IPS DF 6.9 (cell line): ENCODE measurements around the gene DTX4.

ENCODE experiments used
- DNase-seq: peaks from one replicate; pipeline ENCODE4 v3.0.0-alpha.2; 2013; ENCODE audit warnings: low read depth, low spot score
- H3K27ac ChIP-seq: one replicate; pipeline ENCODE4 v1.5.1; 2013; ENCODE audit warnings: low read length, control low read depth
- H3K27me3 ChIP-seq: 2 replicates; pipeline ENCODE4 v1.6.1; 2013; ENCODE audit warnings: mild to moderate bottlenecking, low read length; ENCODE audit not compliant: control insufficient read depth, insufficient read depth
- H3K36me3 ChIP-seq: 2 replicates; pipeline ENCODE4 v1.6.1; 2013; ENCODE audit warnings: low read length; ENCODE audit not compliant: control insufficient read depth, insufficient read depth
- H3K4me1 ChIP-seq: 2 replicates; pipeline ENCODE4 v1.6.1; 2013; ENCODE audit warnings: low read length; ENCODE audit not compliant: control insufficient read depth, insufficient read depth
- H3K4me3 ChIP-seq: 2 replicates; pipeline ENCODE4 v1.5.1; 2013; ENCODE audit warnings: mild to moderate bottlenecking, low read length
- H3K9me3 ChIP-seq: 2 replicates; pipeline ENCODE4 v1.6.1; 2013; ENCODE audit warnings: low read length, inconsistent platforms; ENCODE audit not compliant: control insufficient read depth, insufficient read depth
- WGBS: extraction: QIAGEN DNeasy Blood & Tissue Kit; methylation state at CpG from one replicate; pipeline ENCODE4 v1.1.7; 2013; ENCODE audit warnings: mixed read lengths, missing lambda C conversion rate; ENCODE audit not compliant: insufficient read length, insufficient coverage; 5-methylcytosine and 5-hydroxymethylcytosine counted together

The DTX4 gene

DNA sequence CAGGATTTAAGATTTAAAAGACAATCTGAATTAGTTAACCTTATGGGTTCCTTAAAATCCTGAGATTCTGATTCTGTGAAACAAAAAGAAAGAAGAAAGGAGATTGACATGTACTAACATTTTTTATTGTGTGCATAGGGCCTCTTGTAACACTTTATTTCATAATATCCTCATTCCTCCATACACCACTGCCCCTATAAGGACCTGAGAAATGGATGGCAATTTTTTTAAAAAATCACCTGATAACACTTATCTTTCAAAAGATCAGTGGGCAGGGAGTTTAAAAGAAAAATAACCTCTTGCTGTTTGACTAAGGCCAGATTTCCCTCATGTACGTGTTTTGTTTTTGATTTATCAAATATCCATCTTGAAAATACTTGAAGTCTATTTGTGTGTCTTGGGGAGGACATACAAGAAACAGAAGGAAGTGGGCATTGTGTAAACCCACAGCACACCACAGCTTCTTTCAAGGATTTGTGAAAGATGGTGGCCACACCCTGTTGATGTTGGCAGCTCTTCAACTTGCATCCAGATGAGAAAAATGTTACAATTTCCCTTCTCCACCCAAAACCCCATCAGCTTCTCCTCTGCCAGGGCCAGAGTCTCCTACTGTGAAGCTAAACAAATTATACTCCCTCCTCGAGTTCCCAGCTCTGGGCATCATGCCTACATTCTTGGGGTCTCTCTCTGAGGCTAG lies 75.7 kb downstream of the DTX4 start:
- Histone ChIP-seq H3K27ac (no peak overlapping the region), H3K9me3 (no peaks in the 10 kb centered on the region), H3K4me1 (no peaks in the 10 kb centered on the region), H3K27me3 (no peaks in the 10 kb centered on the region), H3K36me3 (no peaks in the 10 kb centered on the region), H3K4me3 (no peak overlapping the region)
- no CpG with 5 or more reads among the region's 2 CpGs for WGBS
- DNase-seq = no peak

DNA sequence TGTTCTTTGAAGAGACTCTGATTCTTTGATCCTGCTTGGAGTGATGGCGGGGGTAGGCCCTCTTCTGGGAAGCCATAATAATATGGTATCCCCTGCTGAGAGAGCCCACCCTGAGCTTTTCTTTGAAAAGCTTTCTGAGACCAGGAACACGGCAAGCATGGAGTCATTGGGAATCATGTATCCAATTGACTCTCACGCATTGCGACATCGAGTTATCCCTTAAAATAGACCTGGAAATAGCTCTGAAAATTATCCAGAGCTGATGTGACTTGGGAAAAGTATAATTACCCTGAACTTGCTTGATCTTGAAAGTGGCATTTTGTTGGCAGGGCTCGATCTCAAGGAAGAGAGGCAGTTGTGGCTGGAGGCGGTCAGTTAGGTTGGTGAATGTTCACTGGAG lies 77.6 kb downstream of the DTX4 start:
- no peak for DNase-seq
- Histone ChIP-seq H3K4me3 (no peak overlapping the region), H3K27ac (no peak overlapping the region), H3K27me3 (no peaks in the 10 kb centered on the region), H3K9me3 (no peaks in the 10 kb centered on the region), H3K4me1 (no peaks in the 10 kb centered on the region), H3K36me3 (no peaks in the 10 kb centered on the region)
- no CpG with 5 or more reads among the region's 7 CpGs for WGBS

DNA sequence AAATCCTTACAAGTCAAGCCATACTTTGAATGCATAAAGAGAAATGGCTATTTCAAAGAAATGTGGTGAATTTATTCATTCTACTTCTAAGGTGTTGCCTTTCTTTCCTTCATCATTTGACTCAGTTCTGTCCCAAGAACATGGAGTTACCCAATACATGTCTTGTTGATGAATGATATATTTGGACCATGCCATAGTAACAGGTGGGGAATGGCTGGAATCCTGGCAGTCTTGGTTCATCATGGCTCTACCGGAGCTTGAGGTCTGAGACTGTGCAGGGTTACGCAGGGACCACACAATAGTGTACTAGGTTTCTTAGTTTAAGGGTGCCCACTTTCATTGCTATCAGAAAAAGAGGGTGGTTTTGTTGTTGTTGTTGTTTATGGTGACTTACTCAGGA lies 81.1 kb downstream of the DTX4 start:
- no CpG with 5 or more reads among the region's 2 CpGs for WGBS
- no peak for DNase-seq
- peaks cover 2% of the 10 kb centered on the region; the same call in 1 of the 2 replicates for H3K4me1 ChIP-seq

DNA sequence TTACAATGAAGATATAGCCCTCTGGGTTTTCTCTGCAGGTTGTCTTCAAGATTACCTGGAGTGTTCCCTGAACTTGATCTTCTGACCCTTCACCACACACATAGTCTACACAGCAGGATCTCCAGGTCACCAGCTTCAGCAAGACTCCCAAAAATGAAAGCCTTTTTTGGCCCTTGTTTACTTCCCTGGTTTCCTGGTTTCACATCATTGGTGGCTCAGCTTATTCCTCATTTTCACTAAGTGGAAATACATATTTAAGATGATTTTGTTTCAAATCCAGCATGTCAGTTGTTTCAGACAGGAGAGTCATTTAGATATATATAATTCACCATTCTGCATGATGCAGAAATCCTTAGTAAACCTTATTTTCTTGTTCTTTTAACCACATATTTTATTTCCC lies 82.4 kb downstream of the DTX4 start:
- Histone ChIP-seq H3K4me1 (peaks cover 2% of the 10 kb centered on the region; the same call in 1 of the 2 replicates), H3K36me3 (no peaks in the 10 kb centered on the region), H3K9me3 (no peaks in the 10 kb centered on the region), H3K4me3 (no peak overlapping the region), H3K27me3 (no peaks in the 10 kb centered on the region), H3K27ac (no peak overlapping the region)
- no peak for DNase-seq

More for the DNA sequence above, 81.1 kb downstream of the DTX4 start:
- H3K36me3 ChIP-seq = no peaks in the 10 kb centered on the region
- H3K27me3 ChIP-seq = no peaks in the 10 kb centered on the region
- no peak overlapping the region for H3K27ac ChIP-seq
- H3K9me3 ChIP-seq = no peaks in the 10 kb centered on the region
- H3K4me3 ChIP-seq = no peak overlapping the region

DNA sequence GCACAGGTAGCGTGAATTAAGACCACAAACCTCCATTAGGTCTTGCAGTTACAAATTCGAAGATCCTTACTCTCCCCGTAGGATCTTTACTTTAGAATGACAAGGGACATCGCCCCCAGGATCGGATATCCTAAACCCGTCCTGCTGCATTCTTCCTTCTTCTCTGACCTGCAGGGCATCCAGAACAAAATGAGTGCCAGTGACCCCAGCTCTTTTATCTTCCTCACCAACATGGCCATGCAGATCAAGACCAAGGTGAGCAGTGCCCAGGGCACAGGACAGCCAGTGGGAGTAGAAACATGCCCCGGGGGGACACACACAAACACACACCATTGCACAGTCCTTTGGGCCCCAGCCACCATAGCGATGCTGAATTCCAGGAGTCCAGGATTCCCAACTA lies 83.3 kb downstream of the DTX4 start:
- Histone ChIP-seq H3K27ac (no peak overlapping the region), H3K9me3 (no peaks in the 10 kb centered on the region), H3K36me3 (no peaks in the 10 kb centered on the region), H3K4me3 (no peak overlapping the region), H3K27me3 (no peaks in the 10 kb centered on the region), H3K4me1 (peaks cover 2% of the 10 kb centered on the region; the same call in 1 of the 2 replicates)
- no CpG with 5 or more reads among the region's 8 CpGs for WGBS
- DNase-seq = peak; percentile 2
